ENCODE results near the gene GORAB.

GORAB gene

DNA sequence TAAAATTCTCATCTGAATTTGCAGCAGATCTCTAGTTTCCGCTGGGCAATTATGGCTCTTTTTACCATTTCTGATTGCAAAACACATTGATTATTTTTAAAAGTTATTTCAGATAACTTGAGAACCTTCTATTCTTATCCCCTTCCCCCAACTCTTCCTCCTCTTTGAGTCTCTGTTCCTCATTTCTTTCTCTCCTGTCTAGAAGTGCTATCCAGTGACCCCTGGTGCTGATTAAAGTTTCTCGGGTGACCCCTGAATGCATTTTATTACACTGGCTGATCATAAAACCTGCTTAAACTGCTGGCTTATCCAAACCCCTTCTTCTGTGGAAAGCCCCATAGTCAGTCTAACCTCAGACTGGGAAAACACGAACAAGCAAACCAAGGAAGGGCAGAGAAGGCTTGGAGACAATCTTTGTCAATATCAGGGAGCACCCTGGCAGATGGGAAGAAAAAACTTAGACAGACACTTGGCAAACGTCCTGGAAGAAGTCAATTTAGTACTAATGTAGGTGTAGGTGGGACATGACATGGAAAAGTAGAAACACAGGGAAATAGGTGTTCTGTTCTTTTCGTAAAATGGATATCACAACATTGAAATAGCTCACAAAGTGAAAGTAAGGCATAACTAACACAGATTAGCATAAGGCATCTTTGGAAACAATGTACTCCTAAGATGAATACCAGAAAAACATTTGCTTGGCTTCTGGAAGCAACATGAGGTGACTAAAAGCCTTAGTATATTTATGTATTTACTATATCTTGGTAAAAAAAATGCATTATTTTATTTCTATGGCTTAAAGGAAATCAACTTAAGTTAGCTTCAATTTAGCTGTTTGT lies 61.4 kb downstream of the GORAB start:
- no peak for DNase-seq

DNA sequence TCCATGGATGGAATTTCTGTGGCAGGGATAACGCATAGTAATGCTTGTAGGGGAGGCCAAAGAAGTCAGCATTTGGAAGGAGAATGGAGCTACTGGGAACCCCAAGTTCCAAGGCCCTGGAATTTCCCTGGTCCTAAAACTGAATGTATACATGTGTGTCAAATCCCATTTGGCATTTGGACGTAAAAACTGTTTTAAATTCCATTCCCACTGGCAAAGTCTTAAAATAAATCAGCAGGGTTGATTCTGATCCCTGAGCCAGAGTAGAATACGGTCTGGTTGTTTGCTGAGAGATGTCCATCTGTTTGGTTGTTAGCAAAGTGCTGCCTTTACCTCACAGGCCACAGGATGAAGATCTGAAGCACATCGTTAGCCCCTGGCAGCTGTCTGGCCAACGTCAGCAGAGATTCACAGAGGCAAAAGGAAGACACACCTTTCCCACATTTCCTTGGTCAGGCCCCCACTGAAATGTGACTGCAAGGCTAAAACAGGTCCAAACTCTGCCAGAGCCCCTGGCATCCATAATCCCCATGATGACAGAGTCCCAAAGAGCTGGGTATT lies 62.2 kb downstream of the GORAB start:
- peak; percentile 23 for DNase-seq

DNA sequence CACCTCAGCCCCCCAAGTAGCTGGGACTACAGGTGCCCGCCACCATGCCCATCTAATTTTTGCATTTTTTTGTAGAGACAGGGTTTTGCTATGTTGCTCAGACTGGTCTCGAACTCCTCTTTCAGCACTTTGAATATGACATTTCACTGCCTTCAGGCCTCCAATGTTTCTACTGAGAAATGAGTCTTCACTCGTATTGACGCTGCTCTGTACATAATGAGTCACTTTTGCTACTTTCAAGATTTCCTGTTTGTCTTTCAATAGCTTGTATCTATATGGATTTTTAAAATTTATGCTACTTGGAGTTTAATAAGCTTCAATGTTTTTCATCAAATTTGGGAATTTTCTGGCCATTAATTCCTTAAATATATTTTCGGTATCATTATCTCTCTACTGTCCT lies 64.7 kb downstream of the GORAB start:
- DNase-seq, result no peak

DNA sequence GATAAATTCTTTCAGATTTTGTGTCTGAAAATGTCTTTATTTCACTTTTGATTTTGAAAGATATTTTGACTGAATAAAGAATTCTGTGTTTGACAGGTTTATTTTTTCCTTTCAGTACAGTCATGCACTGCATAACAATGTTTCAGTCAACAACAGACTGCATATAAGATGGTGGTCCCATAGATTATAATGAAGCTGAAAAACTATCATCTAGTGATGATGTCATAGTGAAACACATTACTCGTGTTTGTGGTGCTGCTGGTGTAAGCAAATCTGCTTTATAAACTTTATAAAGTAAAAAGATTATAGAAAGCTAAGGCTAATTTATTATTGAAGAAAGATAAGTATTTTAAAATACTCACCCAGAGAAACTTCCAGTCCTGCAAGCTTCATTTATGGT lies 66.7 kb downstream of the GORAB start:
- no peak for DNase-seq

DNA sequence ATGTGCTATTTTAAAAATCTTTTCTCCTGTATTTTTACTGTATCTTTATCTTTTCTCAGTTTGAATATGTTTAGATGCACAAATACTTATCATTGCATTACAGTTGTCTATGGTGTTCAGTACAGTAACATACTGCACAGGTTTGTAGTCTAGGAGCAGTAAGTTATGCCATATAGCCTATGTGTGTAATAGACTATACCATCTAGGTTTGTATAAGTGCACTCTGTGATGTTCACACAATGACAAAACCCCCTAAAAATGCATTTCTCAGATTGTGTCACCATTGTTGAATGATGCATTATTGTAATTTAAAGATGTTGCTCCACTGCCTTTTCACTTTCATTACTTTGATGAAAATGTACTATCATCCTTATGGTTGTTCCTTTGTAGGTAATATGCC lies 67.1 kb downstream of the GORAB start:
- no peak for DNase-seq

- DNase-seq, result no peak
Observed at GRCh38 chr1:170601866-170602265, 69.9 kb downstream of the GORAB start.

Data from NCI-H82 (cell line).